ES-I3 (cell line): Measurements from ENCODE around the gene NFKBIZ.

Experiments used
- H3K36me3 ChIP-seq: 2 replicates; pipeline ENCODE4 v1.6.1; 2013; ENCODE audit warnings: mild to moderate bottlenecking, low read length, control low read depth, moderate library complexity; ENCODE audit not compliant: insufficient read depth
- H3K4me1 ChIP-seq: 2 replicates; pipeline ENCODE4 v1.6.1; 2013; ENCODE audit warnings: mild to moderate bottlenecking, control low read depth, low read length; ENCODE audit not compliant: insufficient read depth
- H3K9ac ChIP-seq: 2 replicates; pipeline ENCODE4 v1.6.1; 2013; ENCODE audit warnings: low read depth, mild to moderate bottlenecking, low read length, moderate library complexity
- H3K9me3 ChIP-seq: 2 replicates; pipeline ENCODE4 v1.6.1; 2013; ENCODE audit warnings: mild to moderate bottlenecking, low read length, moderate library complexity; ENCODE audit not compliant: control insufficient read depth, insufficient read depth

The NFKBIZ gene

GRCh38 chr3:101835676-101836075, 13.6 kb upstream of the NFKBIZ start:
- H3K9me3 ChIP-seq, result no peaks in the 10 kb centered on the region
- H3K4me1 ChIP-seq, result no peaks in the 10 kb centered on the region
- H3K36me3 ChIP-seq, result no peaks in the 10 kb centered on the region
- no peak overlapping the region for H3K9ac ChIP-seq

GRCh38 chr3:101836160-101836559, 13.2 kb upstream of the NFKBIZ start:
- Histone ChIP-seq H3K9ac (no peak overlapping the region), H3K9me3 (no peaks in the 10 kb centered on the region), H3K4me1 (no peaks in the 10 kb centered on the region), H3K36me3 (no peaks in the 10 kb centered on the region)

- no peak overlapping the region for H3K9ac ChIP-seq
- H3K36me3 ChIP-seq, result no peaks in the 10 kb centered on the region
- no peaks in the 10 kb centered on the region for H3K9me3 ChIP-seq
- H3K4me1 ChIP-seq, result peaks cover 3% of the 10 kb centered on the region; the same call in 1 of the 2 replicates
These were observed 12.4 kb upstream of the NFKBIZ start for GRCh38 chr3:101836652-101837598.

- Histone ChIP-seq H3K36me3 (no peaks in the 10 kb centered on the region), H3K4me1 (peaks cover 7% of the 10 kb centered on the region; the same call in 1 of the 2 replicates), H3K9me3 (no peaks in the 10 kb centered on the region), H3K9ac (no peak overlapping the region)
These were observed 10.6 kb upstream of the NFKBIZ start for GRCh38 chr3:101838691-101839090.

GRCh38 chr3:101840066-101840465, 9.2 kb upstream of the NFKBIZ start:
- H3K9me3 ChIP-seq, result no peaks in the 10 kb centered on the region
- no peaks in the 10 kb centered on the region for H3K36me3 ChIP-seq
- peaks cover 7% of the 10 kb centered on the region; the same call in 1 of the 2 replicates for H3K4me1 ChIP-seq

GRCh38 chr3:101842245-101842934, 6.9 kb upstream of the NFKBIZ start:
- peaks cover 13% of the 10 kb centered on the region; the same call in 1 of the 2 replicates for H3K4me1 ChIP-seq
- no peaks in the 10 kb centered on the region for H3K36me3 ChIP-seq
- no peaks in the 10 kb centered on the region for H3K9me3 ChIP-seq
- H3K9ac ChIP-seq, result 0 out of 2 replicates have a peak overlapping the region, but pooled peaks have one; percentile 8

More at GRCh38 chr3:101840066-101840465, 9.2 kb upstream of the NFKBIZ start:
- no peak overlapping the region for H3K9ac ChIP-seq

GRCh38 chr3:101842935-101843330, 6.4 kb upstream of the NFKBIZ start:
- Histone ChIP-seq H3K36me3 (no peaks in the 10 kb centered on the region), H3K9ac (no peak overlapping the region), H3K9me3 (no peaks in the 10 kb centered on the region), H3K4me1 (peaks cover 15% of the 10 kb centered on the region; the same call in 1 of the 2 replicates)

GRCh38 chr3:101845425-101845824, 3.9 kb upstream of the NFKBIZ start:
- Histone ChIP-seq H3K4me1 (peaks cover 20% of the 10 kb centered on the region; the same call in 1 of the 2 replicates), H3K36me3 (no peaks in the 10 kb centered on the region), H3K9ac (no peak overlapping the region), H3K9me3 (no peaks in the 10 kb centered on the region)

- Histone ChIP-seq H3K36me3 (no peaks in the 10 kb centered on the region), H3K9ac (no peak overlapping the region), H3K4me1 (peaks cover 19% of the 10 kb centered on the region; the same call in 1 of the 2 replicates), H3K9me3 (no peaks in the 10 kb centered on the region)
These were observed 2.6 kb upstream of the NFKBIZ start for GRCh38 chr3:101846709-101847108.

- Histone ChIP-seq H3K36me3 (no peaks in the 10 kb centered on the region), H3K9ac (no peak overlapping the region), H3K9me3 (no peaks in the 10 kb centered on the region), H3K4me1 (peaks cover 13% of the 10 kb centered on the region; the same call in 1 of the 2 replicates)
These were observed 2.0 kb upstream of the NFKBIZ start for GRCh38 chr3:101847328-101847727.

- Histone ChIP-seq H3K9me3 (no peaks in the 10 kb centered on the region), H3K36me3 (peaks cover 7% of the 10 kb centered on the region; the same call in 1 of the 2 replicates), H3K4me1 (peaks cover 13% of the 10 kb centered on the region; the same call in 1 of the 2 replicates), H3K9ac (peak overlapping the region; percentile 53; the same call in 1 of the 2 replicates)
These were observed 988 bp upstream of the NFKBIZ start for GRCh38 chr3:101848326-101848725.

- H3K4me1 ChIP-seq, result peaks cover 13% of the 10 kb centered on the region; the same call in 1 of the 2 replicates
- H3K36me3 ChIP-seq, result peaks cover 16% of the 10 kb centered on the region
- peak overlapping the region; percentile 75 for H3K9ac ChIP-seq
- H3K9me3 ChIP-seq, result no peaks in the 10 kb centered on the region
These were observed 466 bp downstream of the NFKBIZ start for GRCh38 chr3:101849714-101850245.

- peaks cover 13% of the 10 kb centered on the region; the same call in 1 of the 2 replicates for H3K4me1 ChIP-seq
These were observed 1.1 kb downstream of the NFKBIZ start for GRCh38 chr3:101850246-101851051.

More at GRCh38 chr3:101850246-101851051, 1.1 kb downstream of the NFKBIZ start:
- Histone ChIP-seq H3K9ac (peak overlapping the region; percentile 75), H3K9me3 (no peaks in the 10 kb centered on the region), H3K36me3 (peaks cover 21% of the 10 kb centered on the region)
